Caco-2 (cell line): ENCODE data around the gene BMPR1B. TPM values are rescaled to one million over a fixed set of nuclear protein-coding genes. Genes with fewer than 3 reads are reported as not detected.

ENCODE experiments used
- BruUV-seq: library from RNA; stranded (reverse); fragments of 400-500 nt; replicated peaks from 2 replicates; lab custom pipeline; 2021; lab: Mats Ljungman, UMichigan
- CTCF ChIA-PET: fragments of 300-600 bp; sonication (Branson Sonifier 250); formaldehyde crosslinking; loops from one replicate; lab custom pipeline; 2022; ENCODE audit warnings: antibody characterized with exemption; lab: Charles Lee
- POLR2A ChIA-PET: fragments of 300-600 bp; sonication (Branson Sonifier 250); formaldehyde crosslinking; loops from one replicate; lab custom pipeline; 2022; ENCODE audit warnings: antibody characterized with exemption; lab: Charles Lee
- DNase-seq, 2 experiments: peaks; one replicate each; pipeline versions ENCODE4 v3.0.0 to v3.0.0-alpha.2; 2020 to 2022
- H3K27me3 ChIP-seq: replicated peaks from 2 replicates; pipeline ENCODE4 v1.6.0; 2011; ENCODE audit warnings: low read length; ENCODE audit not compliant: control insufficient read depth, insufficient read depth
- H3K36me3 ChIP-seq: 2 replicates; pipeline ENCODE4 v1.5.1; 2011; ENCODE audit warnings: low read length; ENCODE audit not compliant: control insufficient read depth, insufficient read depth
- H3K4me1 ChIP-seq: fragments of 250-450 bp; sonication (Bioruptor Pico); 2 replicates; pipeline ENCODE4 v1.5.1; 2020; ENCODE audit warnings: mild to moderate bottlenecking
- H3K4me3 ChIP-seq: 2 replicates; pipeline ENCODE4 v1.5.1; 2011; ENCODE audit warnings: low read depth, mild to moderate bottlenecking, control low read depth, low read length
- H3K9me3 ChIP-seq: fragments of 250-450 bp; sonication (Bioruptor Pico); 2 replicates; pipeline ENCODE4 v1.5.1; 2020; ENCODE audit warnings: mild to moderate bottlenecking, moderate library complexity
- H3K27ac Mint-ChIP-seq: one replicate; pipeline ENCODE4 v1.8.0; 2022; ENCODE audit warnings: mixed read lengths; ENCODE audit not compliant: unreplicated experiment
- H3K27me3 Mint-ChIP-seq: one replicate; pipeline ENCODE4 v1.8.0; 2022; ENCODE audit warnings: mixed read lengths; ENCODE audit not compliant: insufficient read depth, unreplicated experiment
- H3K36me3 Mint-ChIP-seq: one replicate; pipeline ENCODE4 v1.8.0; 2022; ENCODE audit warnings: mild to moderate bottlenecking, mixed read lengths; ENCODE audit not compliant: insufficient read depth, unreplicated experiment
- H3K4me1 Mint-ChIP-seq: one replicate; pipeline ENCODE4 v1.8.0; 2022; ENCODE audit warnings: low read depth, mixed read lengths; ENCODE audit not compliant: unreplicated experiment
- H3K4me3 Mint-ChIP-seq: one replicate; pipeline ENCODE4 v1.8.0; 2022; ENCODE audit warnings: mild to moderate bottlenecking, moderate library complexity, mixed read lengths; ENCODE audit not compliant: unreplicated experiment
- H3K9me3 Mint-ChIP-seq: one replicate; pipeline ENCODE4 v1.8.0; 2022; ENCODE audit warnings: mixed read lengths; ENCODE audit not compliant: unreplicated experiment
- intact Hi-C: fragments of 100-400 bp; cut with micrococcal nuclease; formaldehyde crosslinking; loops from one replicate; pipeline ENCODE4 v1.10.0; 2022; ENCODE audit not compliant: unreplicated experiment
- total RNA-seq: library from RNA; stranded (reverse); gene quantifications from 2 replicates; pipeline ENCODE4 v1.2.3, GENCODE V29; 2022
- TF ChIP-seq, protein P1 (sequence below), 2 experiments: fragments of 200-600 bp in 1 of 2; IDR thresholded peaks; 1 replicate in 1 of 2; 2 replicates in 1 of 2; pipeline versions ENCODE4 v1.5.1 to v1.8.0; 2011 to 2022; ENCODE audit warnings: antibody characterized with exemption in 1 of 2, control low read depth in 1 of 2, inconsistent platforms in 1 of 2, low read depth in 1 of 2, low read length in 1 of 2, mild to moderate bottlenecking in 1 of 2, moderate library complexity in 1 of 2; ENCODE audit not compliant: insufficient read depth in 1 of 2, severe bottlenecking in 1 of 2, unreplicated experiment in 1 of 2

The BMPR1B gene
- total RNA-seq, 1 experiment from 2014 or later, result 8.7 TPM

DNA sequence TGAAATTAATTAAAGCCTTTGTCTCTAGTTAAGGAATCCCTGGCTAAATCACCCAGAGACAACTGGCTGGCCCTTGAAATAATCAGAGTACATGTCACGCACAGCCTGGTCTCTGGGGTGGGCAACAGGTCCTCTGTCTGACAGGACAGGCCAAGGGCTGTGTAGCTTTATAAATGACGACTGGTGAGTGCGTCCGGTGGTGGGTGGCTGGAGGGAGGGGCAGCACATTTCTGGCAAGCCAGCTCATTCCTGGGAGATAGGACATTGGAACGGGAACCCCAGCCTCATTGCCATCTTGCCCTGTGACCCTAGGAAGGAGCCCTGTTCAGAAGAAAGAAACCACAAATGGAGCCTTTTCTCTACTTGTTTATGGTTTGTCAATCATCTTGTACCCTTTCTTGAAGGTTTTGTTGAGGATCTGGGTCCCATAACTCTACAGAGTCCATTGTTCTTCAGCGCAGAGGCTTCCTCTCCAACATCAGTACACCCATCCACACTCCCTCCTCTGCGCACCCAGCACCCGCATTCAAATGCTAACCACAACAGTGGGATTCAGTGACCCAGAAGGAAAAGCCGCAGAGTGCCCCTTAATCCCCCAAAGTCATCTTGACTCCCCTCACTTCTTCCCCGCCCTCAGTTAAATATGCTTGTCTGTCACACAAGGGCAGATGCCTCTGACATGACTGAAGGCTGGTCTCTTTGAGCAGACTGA, 422.9 kb downstream of the BMPR1B start:
- Histone ChIP-seq H3K27me3 (no peaks in the 10 kb centered on the region), H3K4me1 (no peaks in the 10 kb centered on the region), H3K9me3 (no peaks in the 10 kb centered on the region), H3K4me3 (no peak overlapping the region), H3K36me3 (no peaks in the 10 kb centered on the region)
- no peaks in the 10 kb centered on the region for H3K9me3 Mint-ChIP-seq
- TF ChIP-seq, protein P1, sequence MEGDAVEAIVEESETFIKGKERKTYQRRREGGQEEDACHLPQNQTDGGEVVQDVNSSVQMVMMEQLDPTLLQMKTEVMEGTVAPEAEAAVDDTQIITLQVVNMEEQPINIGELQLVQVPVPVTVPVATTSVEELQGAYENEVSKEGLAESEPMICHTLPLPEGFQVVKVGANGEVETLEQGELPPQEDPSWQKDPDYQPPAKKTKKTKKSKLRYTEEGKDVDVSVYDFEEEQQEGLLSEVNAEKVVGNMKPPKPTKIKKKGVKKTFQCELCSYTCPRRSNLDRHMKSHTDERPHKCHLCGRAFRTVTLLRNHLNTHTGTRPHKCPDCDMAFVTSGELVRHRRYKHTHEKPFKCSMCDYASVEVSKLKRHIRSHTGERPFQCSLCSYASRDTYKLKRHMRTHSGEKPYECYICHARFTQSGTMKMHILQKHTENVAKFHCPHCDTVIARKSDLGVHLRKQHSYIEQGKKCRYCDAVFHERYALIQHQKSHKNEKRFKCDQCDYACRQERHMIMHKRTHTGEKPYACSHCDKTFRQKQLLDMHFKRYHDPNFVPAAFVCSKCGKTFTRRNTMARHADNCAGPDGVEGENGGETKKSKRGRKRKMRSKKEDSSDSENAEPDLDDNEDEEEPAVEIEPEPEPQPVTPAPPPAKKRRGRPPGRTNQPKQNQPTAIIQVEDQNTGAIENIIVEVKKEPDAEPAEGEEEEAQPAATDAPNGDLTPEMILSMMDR (IDR thresholded peaks at IDR 0.05; ENCODE audit: insufficient read depth in 1 of 2, low read depth in 1 of 2, low read length in 1 of 2, severe bottlenecking in 1 of 2, unreplicated experiment in 1 of 2), result no peak
- BruUV-seq, result no TSS peak
- intact Hi-C loops, result no loop called here
- DNase-seq, result no peak
- no peaks in the 10 kb centered on the region for H3K4me1 Mint-ChIP-seq
- peaks cover 5% of the 10 kb centered on the region for H3K36me3 Mint-ChIP-seq
- no peak overlapping the region for H3K27ac Mint-ChIP-seq
- ChIA-PET CTCF (interaction anchor here (0.5 kb wide), 1 partner anchor 23 kb away, joined by 5 read pairs; no protein-coding TSS in a partner anchor), POLR2A (no interaction called here)
- no peak overlapping the region for H3K4me3 Mint-ChIP-seq
- H3K27me3 Mint-ChIP-seq, result no peaks in the 10 kb centered on the region

- H3K27ac Mint-ChIP-seq, result no peak overlapping the region
- H3K27me3 Mint-ChIP-seq, result no peaks in the 10 kb centered on the region
- BruUV-seq, result no TSS peak
- ChIA-PET POLR2A (no interaction called here), CTCF (no interaction called here)
- TF ChIP-seq, protein P1 (IDR thresholded peaks at IDR 0.05; ENCODE audit: insufficient read depth in 1 of 2, low read depth in 1 of 2, low read length in 1 of 2, severe bottlenecking in 1 of 2, unreplicated experiment in 1 of 2), result no peak
- H3K4me1 Mint-ChIP-seq, result no peaks in the 10 kb centered on the region
- intact Hi-C loops, result no loop called here
- H3K9me3 Mint-ChIP-seq, result no peaks in the 10 kb centered on the region
- DNase-seq, result peak in 1 of 2 experiments; percentile 11
- H3K4me3 Mint-ChIP-seq, result no peak overlapping the region
- Histone ChIP-seq H3K9me3 (no peaks in the 10 kb centered on the region), H3K27me3 (no peaks in the 10 kb centered on the region), H3K4me3 (no peak overlapping the region), H3K36me3 (no peaks in the 10 kb centered on the region), H3K4me1 (no peaks in the 10 kb centered on the region)
- H3K36me3 Mint-ChIP-seq, result peaks cover 5% of the 10 kb centered on the region
Observed at GRCh38 chr4:95181243-95181995, 423.7 kb downstream of the BMPR1B start.

- H3K4me1 Mint-ChIP-seq, result no peaks in the 10 kb centered on the region
- no TSS peak for BruUV-seq
- H3K9me3 Mint-ChIP-seq, result no peaks in the 10 kb centered on the region
- no peaks in the 10 kb centered on the region for H3K27me3 ChIP-seq
- H3K27ac Mint-ChIP-seq, result no peak overlapping the region
- DNase-seq, result no peak
- no peaks in the 10 kb centered on the region for H3K9me3 ChIP-seq
- H3K36me3 ChIP-seq, result no peaks in the 10 kb centered on the region
- TF ChIP-seq, protein P1 (IDR thresholded peaks at IDR 0.05; ENCODE audit: insufficient read depth in 1 of 2, low read depth in 1 of 2, low read length in 1 of 2, severe bottlenecking in 1 of 2, unreplicated experiment in 1 of 2), result no peak
- ChIA-PET POLR2A (no interaction called here), CTCF (no interaction called here)
- no peaks in the 10 kb centered on the region for H3K27me3 Mint-ChIP-seq
- H3K4me3 ChIP-seq, result no peak overlapping the region
- H3K4me1 ChIP-seq, result no peaks in the 10 kb centered on the region
- intact Hi-C loops, result no loop called here
- peaks cover 5% of the 10 kb centered on the region for H3K36me3 Mint-ChIP-seq
- no peak overlapping the region for H3K4me3 Mint-ChIP-seq
Observed at GRCh38 chr4:95181996-95182306, 424.2 kb downstream of the BMPR1B start.
